HG02981 (cell line): ENCODE measurements around the gene BZW2.
"Not testable (repeated sequence)": the region's sequence is repeated elsewhere in the genome, so short reads cannot be mapped to it uniquely, and the experiment has no call there.

Source experiments
- ATAC-seq: cut with Tn5 transposase; IDR thresholded peaks from one replicate; pipeline ENCODE4 v1.9.1; 2021; ENCODE audit warnings: mild to moderate bottlenecking, moderate library complexity; ENCODE audit not compliant: unreplicated experiment

BZW2 gene

GRCh38 chr7:16644636-16645592, 1.1 kb upstream of the BZW2 start:
- ATAC-seq, result no peak

- ATAC-seq, result no peak
These were observed 591 bp downstream of the BZW2 start for GRCh38 chr7:16646472-16647072.

- no peak for ATAC-seq
These were observed 1.5 kb downstream of the BZW2 start for GRCh38 chr7:16647435-16647960.

- ATAC-seq, result no peak
These were observed 2.6 kb downstream of the BZW2 start for GRCh38 chr7:16648551-16648950.

- no peak for ATAC-seq
These were observed 3.2 kb downstream of the BZW2 start for GRCh38 chr7:16649196-16649595.

- ATAC-seq, result no peak
These were observed 4.3 kb downstream of the BZW2 start for GRCh38 chr7:16650266-16650665.

- no peak for ATAC-seq
These were observed 5.6 kb downstream of the BZW2 start for GRCh38 chr7:16651396-16652239.

GRCh38 chr7:16652240-16652583, 6.2 kb downstream of the BZW2 start:
- no peak for ATAC-seq

GRCh38 chr7:16652888-16653287, 6.9 kb downstream of the BZW2 start:
- ATAC-seq, result no peak

GRCh38 chr7:16655394-16655793, 9.4 kb downstream of the BZW2 start:
- ATAC-seq, result no peak

- no peak for ATAC-seq
These were observed 10.2 kb downstream of the BZW2 start for GRCh38 chr7:16656141-16656540.

GRCh38 chr7:16657656-16658279, 11.8 kb downstream of the BZW2 start:
- ATAC-seq, result no peak

- not testable (repeated sequence) for ATAC-seq
These were observed 14.0 kb downstream of the BZW2 start for GRCh38 chr7:16659854-16660497.

GRCh38 chr7:16660702-16661464, 14.9 kb downstream of the BZW2 start:
- ATAC-seq, result no peak

- ATAC-seq, result no peak
These were observed 15.9 kb downstream of the BZW2 start for GRCh38 chr7:16661924-16662323.

- no peak for ATAC-seq
These were observed 21.4 kb downstream of the BZW2 start for GRCh38 chr7:16667355-16667754.

- no peak for ATAC-seq
These were observed 22.3 kb downstream of the BZW2 start for GRCh38 chr7:16668049-16668858.

- ATAC-seq, result no peak
These were observed 23.0 kb downstream of the BZW2 start for GRCh38 chr7:16668978-16669377.

GRCh38 chr7:16669581-16669980, 23.6 kb downstream of the BZW2 start:
- no peak for ATAC-seq
